ENCODE results near the gene MAST2.

The MAST2 gene

DNA sequence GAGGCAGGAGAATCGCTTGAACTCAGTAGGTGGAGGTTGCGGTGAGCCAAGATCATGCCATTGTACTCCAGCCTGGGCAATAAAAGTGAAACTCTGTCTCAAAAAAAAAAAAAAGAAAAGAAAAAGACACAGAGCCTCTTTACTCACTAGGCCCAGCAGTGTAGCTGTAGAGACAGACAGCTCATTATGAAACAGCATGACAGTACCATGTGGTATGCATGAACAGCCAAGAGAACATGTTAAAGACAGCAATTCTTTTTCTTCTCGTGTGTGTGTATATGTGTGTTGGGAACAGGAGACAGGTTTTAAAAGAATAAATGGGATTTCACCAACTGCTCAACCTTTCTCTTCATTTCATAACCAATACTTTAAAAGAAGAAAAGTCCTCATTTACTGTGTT, 210.2 kb downstream of the MAST2 start:
- no peak for FAIRE-seq
- DNase-seq (ENCODE audit: insufficient read length, low spot score): no peak

DNA sequence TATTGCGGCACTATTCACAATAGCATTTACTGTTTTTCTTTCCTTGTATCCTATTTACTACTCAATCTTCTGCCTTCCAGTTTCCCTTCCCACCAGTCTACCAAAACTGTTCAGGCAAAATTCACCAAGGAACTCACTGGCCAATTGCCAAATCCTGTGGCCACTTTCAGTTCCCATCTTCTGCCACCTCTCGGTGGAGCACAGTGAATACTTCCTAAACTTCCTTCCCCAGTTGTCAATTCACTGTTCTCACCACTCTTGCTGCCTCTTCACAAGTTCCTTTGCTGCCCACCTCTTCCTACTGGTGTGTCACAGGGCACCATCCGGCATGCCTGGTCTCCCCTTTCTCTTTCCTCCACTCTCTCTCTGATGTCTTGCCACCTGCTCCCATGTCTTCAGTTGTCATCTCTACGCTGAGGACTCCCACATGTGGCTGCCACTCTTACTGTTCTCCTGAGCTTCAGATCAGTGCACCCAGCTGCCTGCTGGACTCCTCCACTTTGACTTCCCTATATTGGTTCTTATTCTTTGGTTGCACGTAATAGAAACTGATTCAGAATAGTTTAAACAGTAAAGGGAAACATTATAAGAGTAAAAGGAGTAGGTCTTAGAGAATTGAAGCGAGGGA, 214.6 kb downstream of the MAST2 start:
- FAIRE-seq (no peak), DNase-seq (ENCODE audit: insufficient read length, low spot score) (no peak)

DNA sequence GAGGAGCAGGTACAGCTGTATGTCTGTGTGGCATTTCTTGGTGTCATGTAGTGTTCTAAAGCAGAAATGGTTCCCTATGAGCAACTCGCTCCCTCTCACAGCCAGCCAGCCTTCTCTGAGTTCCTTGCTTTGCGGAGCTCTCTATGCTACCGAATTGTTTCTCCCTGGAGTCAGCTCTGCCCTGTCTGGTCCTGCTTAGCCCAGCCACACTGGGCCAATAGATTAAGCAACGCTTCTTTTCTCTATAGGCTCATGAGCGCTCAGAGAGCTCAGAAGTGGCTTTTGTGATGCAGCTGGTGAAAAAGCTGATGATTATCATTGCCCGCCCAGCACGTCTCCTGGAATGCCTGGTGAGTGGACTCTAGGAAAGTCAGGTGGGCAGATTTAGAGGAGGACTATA, 215.9 kb downstream of the MAST2 start:
- FAIRE-seq: no peak

DNA sequence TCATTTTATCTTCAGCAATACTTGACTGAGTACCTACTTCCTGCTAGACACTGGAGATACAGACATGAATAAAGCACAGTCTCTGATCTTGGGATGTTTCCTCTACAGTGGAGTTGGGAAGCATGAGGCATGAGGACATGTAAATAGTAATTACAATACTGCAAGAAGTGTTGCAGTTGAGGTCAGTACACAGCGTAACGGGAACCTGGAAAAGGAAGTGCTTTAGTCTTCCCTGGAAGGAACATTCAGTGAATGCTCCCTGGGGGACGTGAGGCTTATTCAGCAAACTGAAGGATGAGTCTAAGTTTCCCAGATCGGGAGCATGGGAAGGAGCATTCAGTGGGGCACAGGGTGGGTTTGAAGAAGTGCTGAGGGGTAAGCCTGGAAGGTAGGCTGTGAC, 216.6 kb downstream of the MAST2 start:
- FAIRE-seq (no peak), DNase-seq (ENCODE audit: insufficient read length, low spot score) (no peak)

More for the DNA sequence above, 215.9 kb downstream of the MAST2 start:
- no peak for DNase-seq (ENCODE audit: insufficient read length, low spot score)

DNA sequence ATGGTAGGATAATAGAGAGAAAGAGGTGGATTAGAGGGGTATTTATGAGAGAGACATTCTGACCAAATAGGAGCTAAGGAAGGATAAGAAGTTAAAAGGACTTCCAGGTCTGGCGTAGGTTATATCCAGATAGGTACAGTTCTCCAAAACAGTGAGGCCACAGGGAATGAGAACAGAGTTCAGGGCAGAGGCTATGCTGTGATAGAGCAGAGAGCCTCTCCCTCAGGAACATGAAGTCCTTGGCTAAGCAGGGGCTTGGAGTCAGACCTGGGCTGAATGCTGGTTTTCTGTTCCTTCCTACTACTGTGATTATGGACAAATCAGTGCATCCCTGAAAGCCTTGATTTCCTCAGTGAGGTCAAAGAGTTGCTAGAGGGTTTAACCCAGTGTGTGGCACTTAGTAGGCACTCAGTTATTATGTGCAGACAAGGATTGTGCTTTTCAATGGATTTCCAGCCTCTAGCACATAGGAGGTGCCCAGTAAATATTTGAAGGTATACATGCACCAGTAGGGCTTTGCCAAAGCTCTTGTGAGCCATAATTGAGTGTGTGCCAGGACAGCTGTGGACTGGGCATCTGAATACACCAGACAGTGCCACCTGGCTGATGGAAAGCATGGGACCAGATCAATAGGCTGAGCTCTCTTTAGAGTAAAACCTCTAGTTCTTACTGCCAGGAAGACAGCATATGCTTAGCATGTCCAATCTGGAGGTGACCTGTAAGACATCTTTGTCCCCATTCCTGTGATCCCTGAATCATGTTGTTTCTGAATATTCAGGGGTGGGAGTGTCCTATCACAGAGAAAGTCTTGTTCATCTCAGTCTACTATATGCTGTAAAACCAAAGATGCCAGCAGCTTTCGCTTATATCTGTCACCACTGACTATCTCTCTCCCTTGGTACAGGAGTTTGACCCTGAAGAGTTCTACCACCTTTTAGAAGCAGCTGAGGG, 217.9 kb downstream of the MAST2 start:
- FAIRE-seq: no peak

DNA sequence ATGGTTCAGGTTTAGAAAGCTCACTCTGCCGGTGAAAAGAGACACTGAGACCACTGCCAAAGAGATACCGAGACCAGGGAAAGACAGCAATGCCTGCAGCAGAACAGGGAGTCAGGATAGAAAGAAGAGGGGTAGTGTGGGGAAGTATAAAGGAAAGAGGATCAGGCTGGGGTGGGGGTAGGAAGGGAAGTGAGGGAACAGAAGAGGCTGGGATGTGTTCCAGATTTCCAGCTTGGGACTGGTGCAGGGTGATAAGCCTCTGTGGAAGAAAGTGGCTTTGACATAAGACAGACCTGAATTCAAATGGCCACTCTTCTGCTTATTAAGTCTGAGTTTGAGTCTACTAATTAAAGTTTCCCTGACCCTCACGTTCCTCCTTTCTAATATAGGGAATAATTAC, 223.1 kb downstream of the MAST2 start:
- DNase-seq (ENCODE audit: insufficient read length, low spot score) (no peak), FAIRE-seq (no peak)

More for the DNA sequence above, 217.9 kb downstream of the MAST2 start:
- DNase-seq (ENCODE audit: insufficient read length, low spot score): no peak

DNA sequence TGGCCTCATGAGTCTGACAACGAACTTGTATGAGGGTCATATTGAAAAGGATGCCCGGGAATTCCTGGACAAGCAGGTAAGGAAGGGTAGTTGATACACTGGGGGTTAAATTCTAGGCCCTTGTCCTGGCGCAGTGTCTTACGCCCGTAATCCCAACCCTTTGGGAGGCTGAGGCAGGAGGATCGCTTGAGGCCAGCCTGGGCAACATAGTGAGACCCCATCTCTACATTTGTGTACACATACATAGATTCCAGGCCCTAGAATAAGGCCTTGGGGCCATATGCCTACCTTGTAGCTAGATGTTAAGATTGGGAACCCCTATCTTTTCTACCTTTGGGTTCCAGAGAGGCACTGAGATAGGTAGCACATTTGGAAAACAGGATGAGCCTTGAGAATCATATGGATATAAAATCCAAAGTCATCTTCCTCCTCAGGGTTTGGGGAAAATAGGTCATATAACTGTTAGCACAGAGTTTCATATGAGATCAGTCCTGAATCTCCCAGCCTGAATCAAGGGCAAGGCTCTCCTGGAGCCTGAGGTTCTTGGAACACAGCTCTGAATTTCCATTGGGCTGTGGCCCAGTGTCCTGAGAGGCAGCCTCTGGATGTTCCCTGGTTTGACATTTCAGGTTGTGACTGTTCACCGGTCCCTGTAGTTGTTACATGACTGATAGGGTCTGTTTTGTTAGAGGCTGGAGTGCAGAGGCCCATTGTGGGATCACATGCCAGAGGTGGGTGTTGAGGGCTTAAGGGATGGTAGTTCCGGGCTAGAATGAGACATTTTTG, 224.6 kb downstream of the MAST2 start:
- FAIRE-seq (no peak), DNase-seq (ENCODE audit: insufficient read length, low spot score) (no peak)

DNA sequence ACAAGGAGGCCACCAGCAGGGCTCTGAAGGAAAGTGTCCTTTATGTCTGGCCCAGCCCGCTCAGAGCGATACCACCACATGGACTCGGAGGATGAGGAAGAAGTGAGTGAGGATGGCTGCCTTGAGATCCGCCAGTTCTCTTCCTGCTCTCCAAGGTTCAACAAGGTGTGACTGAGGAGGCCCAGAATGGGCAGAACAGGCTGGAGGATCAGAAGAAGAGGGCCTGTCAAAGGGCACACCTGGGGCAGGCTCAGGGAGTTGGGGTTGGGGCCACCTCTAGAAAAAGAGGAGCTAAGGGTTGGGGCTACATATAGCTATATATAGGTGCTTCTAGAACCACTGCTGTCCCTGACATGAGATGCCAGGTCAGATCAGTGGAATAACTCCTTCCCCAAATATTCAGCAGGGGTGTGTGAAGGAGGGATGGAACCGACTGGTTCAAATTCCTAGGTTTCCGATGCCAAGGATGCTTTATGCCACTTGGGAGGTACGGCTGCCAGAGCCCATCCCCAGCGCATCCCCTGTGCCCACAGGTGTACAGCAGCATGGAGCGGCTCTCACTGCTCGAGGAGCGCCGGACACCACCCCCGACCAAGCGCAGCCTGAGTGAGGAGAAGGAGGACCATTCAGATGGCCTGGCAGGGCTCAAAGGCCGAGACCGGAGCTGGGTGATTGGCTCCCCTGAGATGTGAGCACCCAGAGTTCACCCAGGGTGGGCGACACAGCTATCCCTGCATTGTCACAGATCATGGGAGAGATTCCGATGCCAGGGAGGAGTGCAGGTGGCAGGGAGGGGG, 226.9 kb downstream of the MAST2 start:
- FAIRE-seq: no peak

DNA sequence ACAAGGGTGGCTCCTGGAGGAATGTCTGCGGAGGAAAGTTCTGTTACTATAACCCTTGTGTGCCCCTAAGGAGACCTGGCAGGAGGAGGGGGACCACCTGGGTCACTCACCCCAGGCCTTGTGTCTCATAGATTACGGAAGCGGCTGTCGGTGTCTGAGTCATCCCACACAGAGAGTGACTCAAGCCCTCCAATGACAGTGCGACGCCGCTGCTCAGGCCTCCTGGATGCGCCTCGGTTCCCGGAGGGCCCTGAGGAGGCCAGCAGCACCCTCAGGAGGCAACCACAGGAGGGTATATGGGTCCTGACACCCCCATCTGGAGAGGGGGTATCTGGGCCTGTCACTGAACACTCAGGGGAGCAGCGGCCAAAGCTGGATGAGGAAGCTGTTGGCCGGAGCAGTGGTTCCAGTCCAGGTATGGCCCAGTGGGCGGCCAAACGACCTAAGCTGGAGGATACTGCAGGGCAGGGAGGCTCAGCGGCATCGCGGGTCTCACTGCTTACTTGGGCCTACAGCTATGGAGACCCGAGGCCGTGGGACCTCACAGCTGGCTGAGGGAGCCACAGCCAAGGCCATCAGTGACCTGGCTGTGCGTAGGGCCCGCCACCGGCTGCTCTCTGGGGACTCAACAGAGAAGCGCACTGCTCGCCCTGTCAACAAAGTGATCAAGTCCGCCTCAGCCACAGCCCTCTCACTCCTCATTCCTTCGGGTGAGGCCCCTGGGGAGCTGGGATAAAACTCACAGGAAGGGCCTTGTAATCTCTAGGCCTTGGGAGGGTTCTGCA, 227.7 kb downstream of the MAST2 start:
- FAIRE-seq (no peak), DNase-seq (ENCODE audit: insufficient read length, low spot score) (no peak)

More for the DNA sequence above, 226.9 kb downstream of the MAST2 start:
- no peak for DNase-seq (ENCODE audit: insufficient read length, low spot score)

DNA sequence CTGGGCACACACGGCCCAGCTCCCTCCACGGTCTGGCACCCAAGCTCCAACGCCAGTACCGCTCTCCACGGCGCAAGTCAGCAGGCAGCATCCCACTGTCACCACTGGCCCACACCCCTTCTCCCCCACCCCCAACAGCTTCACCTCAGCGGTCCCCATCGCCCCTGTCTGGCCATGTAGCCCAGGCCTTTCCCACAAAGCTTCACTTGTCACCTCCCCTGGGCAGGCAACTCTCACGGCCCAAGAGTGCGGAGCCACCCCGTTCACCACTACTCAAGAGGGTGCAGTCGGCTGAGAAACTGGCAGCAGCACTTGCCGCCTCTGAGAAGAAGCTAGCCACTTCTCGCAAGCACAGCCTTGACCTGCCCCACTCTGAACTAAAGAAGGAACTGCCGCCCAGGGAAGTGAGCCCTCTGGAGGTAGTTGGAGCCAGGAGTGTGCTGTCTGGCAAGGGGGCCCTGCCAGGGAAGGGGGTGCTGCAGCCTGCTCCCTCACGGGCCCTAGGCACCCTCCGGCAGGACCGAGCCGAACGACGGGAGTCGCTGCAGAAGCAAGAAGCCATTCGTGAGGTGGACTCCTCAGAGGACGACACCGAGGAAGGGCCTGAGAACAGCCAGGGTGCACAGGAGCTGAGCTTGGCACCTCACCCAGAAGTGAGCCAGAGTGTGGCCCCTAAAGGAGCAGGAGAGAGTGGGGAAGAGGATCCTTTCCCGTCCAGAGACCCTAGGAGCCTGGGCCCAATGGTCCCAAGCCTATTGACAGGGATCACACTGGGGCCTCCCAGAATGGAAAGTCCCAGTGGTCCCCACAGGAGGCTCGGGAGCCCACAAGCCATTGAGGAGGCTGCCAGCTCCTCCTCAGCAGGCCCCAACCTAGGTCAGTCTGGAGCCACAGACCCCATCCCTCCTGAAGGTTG, 231.4 kb downstream of the MAST2 start:
- DNase-seq (ENCODE audit: insufficient read length, low spot score): no peak
- no peak for FAIRE-seq

DNA sequence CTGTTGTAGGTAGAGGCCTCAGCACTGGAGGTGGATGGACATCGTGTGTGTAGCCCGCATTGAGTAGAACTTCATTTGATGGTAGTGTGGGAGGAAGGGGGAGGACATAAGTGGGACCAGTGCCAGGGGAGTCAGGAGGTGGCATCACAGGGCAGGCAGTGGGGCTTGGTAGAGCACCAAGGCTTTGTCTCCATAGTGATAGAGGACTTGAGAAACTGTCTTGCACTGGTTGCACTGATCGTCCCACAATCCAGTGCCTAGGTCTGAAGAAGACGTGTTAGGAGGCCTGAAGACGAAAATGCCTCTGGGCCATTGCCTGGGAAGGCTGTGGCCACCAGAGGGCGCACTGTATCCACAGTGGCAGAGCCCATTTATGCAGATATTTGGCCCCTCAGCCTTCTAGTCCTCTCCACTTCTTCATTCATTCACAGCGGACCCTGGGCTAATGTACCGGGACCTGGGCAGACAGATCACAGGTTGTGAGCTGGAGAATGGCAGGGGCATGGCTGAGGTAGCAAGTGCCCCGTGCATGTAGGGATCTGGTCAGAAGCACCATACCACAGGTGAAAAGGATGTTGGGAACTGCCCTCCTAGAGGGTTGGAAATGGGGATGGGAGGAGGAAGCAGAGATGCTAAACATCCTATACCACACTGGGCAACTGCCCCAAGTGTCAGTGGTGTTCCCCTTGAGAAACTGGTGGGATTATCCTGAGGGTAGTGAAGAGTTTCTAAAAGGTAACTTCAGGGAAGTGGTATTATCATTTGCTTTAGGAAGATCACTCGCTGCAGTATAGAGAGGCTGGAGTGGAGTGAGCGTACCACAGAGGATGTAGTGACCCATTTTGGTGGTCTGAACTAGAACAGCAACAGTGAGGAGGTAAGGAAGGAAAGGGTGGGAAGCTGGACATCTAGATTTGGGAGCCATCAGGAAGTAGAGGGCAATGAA, 233.8 kb downstream of the MAST2 start:
- DNase-seq (ENCODE audit: insufficient read length, low spot score) (peak; percentile 65), FAIRE-seq (peak; percentile 93)

DNA sequence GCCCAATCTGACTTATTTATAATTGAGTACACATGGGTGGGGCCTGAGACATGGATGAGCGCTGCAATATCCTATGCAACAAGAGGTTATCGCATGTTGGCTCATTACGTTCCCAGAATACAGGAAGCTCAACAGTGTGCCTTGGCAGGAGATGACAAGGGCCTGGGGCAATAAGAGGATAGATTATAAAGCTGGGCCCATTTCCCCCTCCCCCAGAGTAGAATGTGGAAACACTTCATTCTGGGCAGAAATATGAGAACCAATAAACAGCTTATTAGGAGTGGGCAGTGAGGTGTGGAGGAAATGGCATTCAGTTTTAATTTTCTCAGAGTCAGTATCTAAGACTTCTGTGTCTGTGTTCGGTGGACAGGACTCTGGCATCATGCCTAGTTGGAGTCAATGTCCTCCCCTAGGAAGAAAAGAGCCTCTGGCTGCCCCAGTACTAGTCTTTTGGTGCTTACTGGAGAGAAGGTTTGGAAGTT, 236.2 kb downstream of the MAST2 start:
- DNase-seq (ENCODE audit: insufficient read length, low spot score) (no peak), FAIRE-seq (no peak)

DNA sequence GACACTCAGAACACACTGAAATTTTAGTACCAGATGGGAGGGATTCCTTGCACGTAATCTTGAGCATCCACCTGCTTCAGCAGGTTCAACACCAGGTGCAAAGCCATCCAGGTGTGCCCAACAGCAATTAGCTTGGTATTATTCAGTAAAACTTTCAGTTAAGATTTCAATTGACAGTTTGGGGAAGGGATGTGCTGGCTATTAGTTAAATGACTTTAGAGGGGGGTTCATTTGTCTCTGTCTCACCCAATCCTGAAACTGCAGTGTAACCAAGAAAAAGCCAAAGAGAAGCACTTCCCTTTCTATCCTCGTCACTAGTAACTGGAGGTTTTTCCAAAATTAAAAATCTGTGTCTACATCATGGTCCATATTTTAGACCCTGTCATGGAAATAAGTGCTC, 238.1 kb downstream of the MAST2 start:
- DNase-seq (ENCODE audit: insufficient read length, low spot score) (no peak), FAIRE-seq (peak; percentile 40)

DNA sequence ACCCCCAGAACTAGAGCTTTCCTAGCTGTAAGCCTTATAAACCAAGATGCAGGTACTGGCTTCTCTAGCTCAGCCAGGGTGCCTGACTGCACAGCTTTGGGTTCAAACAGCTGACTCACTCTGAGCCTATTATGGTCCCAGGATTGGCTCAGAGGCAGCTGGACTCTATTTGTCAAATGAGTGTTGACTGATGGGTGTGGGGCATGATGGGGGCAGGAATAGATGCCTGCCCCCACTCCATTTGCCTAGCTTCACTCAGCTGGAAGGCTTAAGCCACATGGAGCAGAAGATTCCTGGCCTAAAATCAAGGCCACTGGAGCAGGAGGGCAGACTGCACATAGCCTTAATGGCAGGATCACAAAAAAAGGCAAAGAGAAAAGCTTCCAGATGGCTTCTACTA, 238.6 kb downstream of the MAST2 start:
- DNase-seq (ENCODE audit: insufficient read length, low spot score): no peak
- peak; percentile 44 for FAIRE-seq

DNA sequence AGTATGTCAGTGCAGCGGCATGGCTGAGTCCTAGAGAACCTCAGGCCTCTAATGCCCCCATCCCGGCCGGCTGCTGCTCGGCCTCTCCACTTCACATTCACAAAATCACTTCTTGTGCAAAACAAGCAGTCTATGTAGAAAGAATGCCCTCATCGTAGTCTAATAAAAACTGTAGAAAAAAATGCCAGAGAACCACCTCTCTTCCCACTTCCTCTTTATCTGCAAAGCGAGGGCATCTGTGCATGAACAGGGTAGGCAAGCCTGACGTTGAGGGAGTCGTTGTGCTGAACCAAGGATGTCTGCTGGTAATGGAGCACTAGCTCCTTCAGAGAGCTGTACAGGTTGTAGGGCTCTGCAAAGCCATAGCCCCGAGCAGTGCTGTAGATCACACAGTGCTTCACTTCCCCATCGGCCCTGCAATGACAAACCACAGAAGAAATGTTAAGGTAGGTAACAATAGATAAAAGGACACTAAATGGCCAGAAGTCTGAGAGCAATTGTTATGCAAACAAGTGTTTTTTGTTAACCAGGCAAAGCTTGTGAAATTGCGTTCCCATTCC, 240.1 kb downstream of the MAST2 start:
- DNase-seq (ENCODE audit: insufficient read length, low spot score) (peak; percentile 52), FAIRE-seq (peak; percentile 99)

DNA sequence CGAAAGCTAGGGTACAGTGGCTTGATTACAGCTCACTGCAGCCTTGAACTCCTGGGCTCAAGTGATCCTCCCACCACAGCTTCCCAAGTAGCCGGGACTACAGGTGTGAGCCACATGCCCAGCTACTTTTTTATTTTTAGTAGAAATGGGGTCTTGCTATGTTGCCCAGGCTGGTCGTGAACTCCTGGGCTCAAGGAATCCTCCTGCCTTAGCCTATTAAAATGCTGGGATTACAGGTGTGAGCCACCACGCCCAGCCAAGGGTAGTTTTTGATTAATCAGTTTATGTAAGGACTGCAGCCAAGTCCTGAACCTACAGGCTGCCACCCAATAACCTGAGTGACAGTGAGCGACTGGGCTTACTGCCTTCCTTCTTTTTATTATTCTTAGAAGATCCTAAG, 240.7 kb downstream of the MAST2 start:
- FAIRE-seq (peak; percentile 8), DNase-seq (ENCODE audit: insufficient read length, low spot score) (no peak)

DNA sequence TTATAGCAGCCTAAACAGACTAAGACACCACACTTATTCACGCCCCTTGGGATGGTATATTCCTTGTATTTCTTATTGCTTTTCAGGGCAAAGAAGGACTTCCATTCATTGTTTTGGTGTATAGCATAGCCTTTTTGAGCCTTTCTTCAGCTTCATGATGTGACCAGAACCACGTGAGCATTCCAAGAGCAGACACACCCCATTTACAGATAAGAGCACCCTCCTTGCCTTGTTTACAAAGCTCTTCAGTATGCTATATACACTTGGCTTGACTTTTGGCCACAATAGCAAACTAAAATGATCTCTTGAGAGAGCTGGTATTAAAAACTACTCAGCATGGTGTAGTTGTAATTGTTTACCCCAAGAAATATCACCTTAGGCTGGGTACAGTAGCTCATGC, 250.3 kb downstream of the MAST2 start:
- no peak for DNase-seq (ENCODE audit: insufficient read length, low spot score)
- FAIRE-seq: peak; percentile 70
